IPS-NIHi7 (cell line): Measurements from ENCODE around the gene MCU.

Experiments
- DNase-seq: peaks from one replicate; pipeline ENCODE4 v3.0.0; 2012; ENCODE audit warnings: mixed read lengths; ENCODE audit errors: extremely low spot score

The MCU gene

DNA sequence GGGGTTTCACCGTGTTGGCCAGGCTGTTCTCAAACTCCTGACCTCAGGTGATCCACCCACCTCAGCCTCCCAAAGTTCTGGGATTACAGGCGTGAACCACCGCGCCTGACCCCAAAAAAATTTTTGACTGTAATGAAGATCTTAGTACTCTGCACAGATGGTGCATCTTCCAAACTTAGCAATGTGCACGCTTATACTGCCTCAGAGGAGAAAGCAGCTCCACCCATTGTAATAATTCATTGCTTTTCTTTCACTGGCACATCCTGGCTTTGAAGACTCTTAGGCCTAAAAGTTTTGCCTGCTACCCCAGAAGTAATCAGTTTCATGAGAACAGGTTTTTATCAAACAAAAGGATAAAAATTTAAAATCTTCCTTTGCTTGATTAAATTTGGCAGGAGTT is 149.5 kb downstream of the MCU start:
- no peak for DNase-seq

DNA sequence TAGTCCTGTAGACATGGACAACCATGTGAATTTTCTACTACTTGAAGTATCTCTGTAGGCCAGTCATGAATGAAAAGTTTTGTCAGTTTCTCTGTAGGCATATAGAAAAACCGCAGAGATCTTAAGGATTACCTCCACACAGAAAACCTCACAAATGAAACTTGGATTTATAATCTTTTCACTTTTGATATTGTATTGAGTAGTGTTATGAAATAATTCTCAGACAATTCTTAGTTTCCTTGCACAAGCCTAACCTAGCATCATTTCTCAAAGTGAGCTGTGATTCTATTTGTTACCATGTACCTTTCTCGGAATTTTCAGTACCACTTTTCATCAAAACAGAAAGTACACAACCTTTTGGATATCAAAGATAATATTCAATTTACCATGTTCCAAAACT is 150.2 kb downstream of the MCU start:
- DNase-seq = no peak

DNA sequence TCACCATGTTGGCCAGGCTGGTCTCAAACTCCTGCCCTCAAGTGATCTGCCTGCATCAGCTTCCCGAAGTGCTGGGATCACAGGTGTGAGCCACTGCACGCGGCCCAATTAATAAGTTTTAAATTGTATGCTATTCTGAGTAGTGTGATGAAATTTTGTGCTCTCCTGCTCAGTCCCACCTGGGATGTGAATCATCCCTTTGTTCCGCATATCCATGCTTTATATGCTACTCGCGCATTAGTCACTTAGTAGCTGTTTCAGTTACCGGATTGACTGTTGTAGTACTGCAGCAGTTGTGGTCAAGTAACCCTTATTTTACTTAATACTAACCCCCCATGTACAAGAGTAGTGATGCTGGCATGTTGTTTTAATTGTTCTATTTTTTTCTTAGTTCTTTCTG is 154.3 kb downstream of the MCU start:
- DNase-seq = no peak

DNA sequence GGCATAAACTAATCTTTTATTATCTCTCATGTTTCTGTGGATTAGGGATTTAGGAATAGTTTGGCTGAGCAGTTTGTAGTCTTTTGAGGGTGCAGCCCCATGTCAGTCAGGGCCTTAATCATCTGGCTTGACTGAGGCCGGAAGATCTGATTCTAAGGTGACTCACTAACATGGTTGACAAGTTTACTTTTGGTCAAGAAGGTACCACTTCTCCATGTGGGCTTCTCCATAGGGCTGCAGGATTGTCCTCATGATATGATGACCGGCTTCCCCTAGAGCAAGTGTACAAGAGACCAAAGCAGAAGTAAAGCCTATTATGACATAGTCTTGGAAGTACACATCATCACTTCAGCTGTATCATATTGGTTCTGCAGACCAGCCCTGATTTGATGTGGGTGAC is 155.7 kb downstream of the MCU start:
- no peak for DNase-seq

DNA sequence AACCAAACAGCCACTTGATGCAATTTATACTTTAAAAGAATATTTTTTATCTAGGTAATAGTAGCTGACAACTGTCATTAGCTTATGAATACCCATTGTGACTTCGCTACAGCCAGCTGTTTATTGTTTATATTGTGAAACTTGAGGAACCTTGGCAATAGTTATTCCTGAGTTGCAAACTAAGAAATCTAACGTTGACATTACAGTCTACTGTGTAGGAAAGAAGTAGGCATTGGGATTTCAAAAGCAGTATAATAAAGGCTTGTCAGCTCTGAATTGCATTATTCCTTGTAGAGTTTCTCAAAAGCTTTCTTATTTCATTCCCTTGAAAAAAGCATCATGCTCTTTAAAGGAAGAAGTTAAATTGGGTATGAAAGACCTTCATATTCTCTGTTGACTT is 158.9 kb downstream of the MCU start:
- DNase-seq = no peak

DNA sequence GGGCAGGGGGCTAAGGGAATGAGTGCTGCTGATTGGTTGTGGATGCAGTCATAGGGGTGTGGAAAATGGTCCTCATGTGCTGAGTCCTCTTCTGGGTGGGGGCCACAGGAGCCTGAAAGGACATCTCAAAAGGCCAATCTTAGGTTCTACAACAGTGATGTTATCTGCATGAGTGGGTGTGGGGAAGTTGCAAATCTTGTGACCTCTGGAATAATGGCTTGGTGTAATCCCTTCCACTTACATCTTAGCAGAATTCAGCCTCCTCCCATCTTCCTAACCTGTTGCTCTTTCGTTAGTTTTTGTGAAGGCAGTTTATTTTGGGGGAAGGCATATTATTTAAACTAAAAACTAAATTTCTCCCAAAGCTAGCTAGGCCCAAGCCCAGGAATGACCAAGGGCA is 159.6 kb downstream of the MCU start:
- no peak for DNase-seq

DNA sequence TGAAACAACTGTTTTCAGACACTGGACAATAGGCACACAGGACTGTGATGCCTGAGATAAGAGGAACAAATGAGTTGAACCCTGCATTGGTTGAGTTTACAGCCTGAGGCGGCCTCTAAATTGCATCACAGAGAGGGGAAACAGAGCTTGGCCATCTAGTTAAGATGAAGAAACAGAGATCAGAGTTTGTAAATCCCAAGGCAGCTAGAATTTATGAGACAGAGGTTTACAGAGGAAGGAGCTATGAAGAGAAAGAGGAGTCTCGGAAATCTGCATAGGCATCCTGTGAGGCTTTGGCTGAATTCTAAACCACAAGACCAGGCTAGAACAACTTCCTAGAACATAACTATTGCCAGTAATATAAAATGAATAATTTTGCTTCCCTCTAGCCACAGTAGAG is 160.6 kb downstream of the MCU start:
- DNase-seq = no peak

DNA sequence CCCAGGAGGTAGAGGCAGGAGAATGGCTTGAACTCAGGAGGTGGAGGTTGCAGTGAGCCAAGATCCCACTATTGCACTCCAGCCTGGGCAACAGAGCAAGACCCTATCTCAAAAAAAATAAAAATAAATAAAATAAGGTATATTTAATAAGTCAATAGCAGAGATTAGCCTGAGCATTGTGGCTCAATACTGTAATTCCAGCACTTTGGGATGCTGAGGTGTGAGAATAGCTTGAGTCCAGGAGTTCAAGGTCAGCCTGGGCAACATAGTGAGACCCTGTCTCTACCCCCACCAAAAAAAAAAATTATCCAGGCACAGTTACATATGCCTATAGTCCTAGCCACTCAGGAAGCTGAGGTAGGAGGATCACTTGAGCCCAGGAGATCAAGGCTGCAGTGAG is 163.2 kb downstream of the MCU start:
- DNase-seq = no peak

DNA sequence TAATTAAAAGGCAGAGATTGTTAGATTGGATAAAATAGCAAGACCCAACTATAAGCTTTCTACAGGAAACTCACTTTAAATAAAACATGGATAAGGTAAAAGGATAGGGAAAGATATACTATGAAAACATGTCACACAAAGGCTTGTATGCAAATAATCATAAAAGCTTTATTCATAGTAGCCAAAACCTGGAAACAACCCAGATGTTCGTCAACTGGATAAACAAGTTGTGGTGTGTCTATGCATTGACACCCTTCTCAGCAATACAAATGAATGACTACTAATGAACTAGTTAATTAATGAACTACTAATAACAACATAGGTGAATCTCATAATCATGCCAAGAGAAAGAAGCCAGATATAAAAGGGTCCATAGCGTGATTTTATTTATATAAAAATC is 163.8 kb downstream of the MCU start:
- DNase-seq = no peak

DNA sequence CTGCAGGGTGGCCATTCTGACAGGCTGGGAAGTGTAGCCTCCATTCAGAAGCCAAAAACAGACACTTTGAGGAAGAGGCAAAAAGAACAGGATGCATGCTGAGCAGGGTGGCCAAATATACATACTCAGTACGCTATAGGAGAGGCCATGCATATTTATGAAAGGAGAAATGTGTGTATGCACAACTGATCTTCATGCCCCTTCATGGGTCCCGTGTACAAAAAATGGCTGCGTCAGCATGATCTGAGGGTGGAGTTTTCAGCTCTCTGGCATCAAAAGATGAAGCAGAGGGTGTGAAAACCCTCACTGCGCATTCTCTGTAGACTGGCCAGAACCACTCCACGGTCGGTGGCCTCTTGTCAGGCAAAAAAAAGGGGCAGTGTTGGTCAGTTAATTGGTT is 166.1 kb downstream of the MCU start:
- DNase-seq = no peak

DNA sequence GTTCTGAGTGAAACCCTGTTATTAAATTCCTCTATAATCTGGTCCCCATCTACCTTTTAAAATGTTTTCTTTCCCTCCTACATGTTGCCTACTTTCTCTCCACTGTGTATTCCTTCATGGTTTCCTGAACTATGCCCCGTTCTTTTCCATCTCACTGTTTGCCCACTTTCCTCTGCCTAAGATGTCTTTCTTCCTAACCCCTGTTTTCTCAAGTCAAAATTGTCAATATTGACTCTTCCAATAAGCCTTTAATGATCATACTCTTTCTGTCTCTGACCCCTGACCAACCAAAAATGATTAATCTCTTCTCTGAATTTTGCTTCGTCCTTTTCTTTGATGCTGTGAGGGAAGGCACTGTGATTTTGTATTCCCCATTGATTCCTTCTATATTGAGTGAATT is 171.0 kb downstream of the MCU start:
- no peak for DNase-seq

DNA sequence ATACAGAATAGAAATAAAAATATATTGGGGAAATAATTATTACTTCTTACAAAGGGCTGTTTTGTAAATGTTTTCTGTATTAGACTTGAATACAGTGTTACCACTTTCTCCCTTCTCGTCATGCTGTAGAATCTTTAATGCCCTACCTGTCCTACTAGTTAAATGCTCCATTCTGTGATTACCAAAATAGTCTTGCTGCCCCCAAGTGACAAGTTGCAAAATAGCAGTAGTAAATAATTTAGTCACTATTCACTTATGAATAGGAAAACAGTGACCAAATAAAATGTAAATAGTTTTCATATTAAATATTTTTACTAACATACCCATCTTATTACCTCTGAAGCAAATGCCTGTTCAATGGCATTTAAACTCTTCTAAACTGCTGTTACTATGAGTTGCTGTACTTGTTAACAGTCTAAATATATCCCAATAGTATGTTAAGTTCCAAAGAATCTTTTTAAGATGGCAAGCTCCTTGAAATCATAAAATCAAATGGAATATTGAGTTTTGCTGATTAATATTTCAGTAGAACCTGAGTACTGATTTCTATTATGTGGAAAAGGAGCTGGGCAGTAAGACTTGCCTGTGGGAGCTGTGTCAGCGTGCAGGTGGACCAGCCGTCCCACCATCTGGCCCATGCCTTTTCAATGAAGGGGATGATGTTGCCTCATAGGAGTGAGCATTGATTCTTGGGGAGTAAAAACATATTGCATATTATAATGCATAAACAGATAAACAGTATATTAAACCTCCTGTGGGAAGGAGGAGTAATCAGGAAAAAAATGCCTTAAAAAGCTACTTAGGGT is 183.5 kb downstream of the MCU start:
- peak; percentile 36 for DNase-seq

DNA sequence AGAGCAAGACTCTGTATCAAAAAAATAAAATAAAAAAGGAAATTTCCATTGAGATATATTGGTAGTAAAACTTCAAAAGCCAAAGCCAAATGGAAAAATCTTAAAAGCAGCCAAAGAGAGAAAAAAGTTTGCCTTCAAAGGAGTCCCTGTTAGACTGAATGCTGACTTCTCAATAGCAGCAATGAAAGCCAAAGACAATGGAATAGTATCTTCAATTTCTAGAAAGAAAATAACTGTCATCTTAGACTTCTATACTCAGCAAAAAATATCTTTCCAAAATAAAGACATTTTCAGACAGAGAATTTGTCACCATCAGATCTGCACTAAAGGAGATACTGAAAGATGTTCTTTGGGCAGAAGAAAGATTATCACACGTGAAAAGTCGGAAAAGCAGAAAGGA is 187.3 kb downstream of the MCU start:
- DNase-seq = no peak

DNA sequence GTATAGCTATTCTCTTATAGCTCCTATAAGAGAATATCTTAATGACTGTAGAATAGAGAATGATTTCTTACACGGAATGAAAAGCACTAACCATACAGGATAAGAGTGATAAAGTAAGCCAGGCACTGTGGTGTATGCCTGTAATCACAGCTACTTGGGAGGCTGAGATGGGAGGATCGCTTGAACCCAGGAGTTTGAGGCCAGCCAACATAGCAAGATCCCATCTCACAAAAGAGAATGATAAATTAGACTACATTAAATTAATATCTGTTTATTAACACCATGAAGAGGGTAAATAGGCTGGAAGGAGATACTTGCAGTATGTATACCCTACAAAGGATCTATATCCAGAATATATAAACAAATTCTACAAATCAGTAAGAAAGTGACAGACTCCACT is 189.3 kb downstream of the MCU start:
- DNase-seq = no peak

DNA sequence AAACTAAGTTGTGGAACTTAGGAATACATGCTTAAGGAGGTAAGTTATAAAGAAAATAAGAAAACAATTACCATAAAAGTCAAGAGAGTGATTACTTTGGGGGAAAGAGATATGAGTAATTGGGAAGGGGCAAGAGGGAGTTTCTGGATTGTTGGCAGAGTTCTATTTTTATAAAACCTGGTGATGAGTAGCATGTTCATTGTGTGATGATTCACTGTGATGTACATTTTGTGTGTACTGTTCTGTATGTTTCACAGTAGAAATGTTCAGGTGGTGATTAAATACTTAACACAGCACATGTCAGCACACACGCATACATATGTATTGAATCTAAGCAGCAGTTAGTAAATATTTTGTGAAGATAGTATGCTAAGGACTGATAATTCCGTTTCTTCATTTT is 191.9 kb downstream of the MCU start:
- no peak for DNase-seq

DNA sequence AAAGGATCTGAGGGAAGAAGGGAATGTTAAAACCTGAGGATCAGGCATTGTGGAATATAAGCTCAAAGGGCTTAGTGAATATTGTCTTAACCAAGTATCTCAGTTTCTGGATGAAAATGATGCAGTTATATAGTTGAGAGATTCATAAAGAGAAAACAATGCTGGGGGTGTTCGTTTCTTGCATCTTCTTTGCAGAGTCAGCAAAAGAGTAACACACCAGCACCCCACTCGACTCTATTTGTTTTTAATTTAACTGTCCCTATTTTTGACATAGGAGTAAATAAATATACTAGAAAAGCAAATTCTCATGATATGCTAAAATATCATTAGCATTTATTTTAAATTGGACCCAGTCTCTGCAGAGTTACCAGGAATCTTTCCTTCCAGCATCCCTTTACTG is 194.0 kb downstream of the MCU start:
- DNase-seq = no peak

DNA sequence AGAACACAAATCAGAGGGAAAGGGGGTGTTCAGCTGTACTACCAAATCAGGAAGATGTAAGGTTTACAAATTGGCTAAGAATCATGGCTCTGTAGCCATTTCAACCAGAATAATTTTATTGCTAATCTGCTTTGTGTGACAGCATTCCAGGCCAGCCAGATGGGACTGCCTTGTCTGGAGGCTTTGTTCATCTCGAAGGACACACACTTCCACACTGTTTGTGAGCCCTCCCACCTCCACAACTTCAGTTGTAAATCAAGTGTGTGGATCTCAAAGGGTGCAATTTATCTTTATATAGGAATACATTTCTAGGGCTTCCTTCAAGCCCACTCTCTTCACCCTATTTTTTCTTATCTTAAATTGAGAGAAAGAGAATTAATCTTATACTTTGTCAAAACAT is 194.7 kb downstream of the MCU start:
- no peak for DNase-seq

DNA sequence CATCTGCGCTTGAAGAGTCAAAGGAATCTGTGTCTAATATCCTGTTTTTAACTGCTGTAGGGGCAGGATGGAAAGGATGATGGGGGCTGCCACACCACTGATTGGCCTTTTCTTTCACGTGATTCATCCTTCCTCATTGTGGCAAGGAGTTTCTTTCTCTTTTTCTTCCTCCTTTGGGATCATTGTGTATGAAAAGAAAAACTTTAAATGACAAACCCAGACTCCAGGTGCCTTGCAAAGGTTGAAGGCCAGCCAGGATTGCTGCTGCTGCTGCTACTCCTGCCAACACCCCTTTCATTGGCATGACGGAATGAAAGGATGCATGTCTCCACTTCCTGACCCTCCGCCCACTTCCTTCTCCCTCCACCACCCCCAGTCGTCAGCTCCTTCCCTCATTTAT is 195.1 kb downstream of the MCU start:
- DNase-seq = peak; percentile 63

DNA sequence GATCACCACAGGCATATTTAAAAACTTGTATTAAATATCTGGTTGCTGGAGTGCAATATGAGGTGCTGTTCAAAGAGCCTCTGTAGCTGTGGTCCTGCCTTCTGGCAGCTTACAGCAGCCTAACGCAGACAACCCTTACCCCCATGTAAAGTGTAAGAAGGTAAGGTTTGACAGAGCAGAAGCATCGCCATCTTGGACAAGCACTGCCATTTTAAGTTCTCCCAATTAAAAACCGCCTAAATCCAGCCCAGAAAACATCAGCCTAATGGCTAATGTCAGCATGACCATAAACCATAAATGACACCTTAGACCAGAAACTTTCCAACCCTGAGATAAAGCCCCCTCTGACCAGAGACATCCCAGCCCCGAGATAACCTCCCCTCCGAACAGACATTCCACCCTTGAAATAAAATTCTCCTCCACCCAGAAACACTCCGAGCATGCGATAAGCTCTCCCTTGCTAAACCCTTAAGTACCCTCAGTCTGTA is 196.3 kb downstream of the MCU start:
- DNase-seq = no peak

DNA sequence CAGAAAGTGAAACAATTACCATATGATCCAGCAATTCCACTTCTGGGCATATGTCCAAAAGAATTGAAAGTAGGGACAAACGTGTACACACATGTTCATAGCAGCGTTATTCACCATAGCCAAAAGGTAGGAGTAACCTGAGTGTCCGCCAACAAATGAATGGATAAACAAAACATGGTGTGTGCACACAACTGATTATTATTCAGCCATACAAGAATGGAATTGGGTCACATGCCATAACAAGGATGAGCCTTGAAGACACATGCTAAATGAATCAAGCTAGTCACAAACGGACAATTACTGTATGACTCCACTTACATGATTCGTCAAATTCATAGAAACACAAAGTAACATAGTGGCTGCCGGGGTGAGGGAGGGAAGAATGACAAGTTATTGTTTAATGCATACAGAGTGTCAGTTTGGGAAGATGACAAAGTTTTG is 197.5 kb downstream of the MCU start:
- no peak for DNase-seq

DNA sequence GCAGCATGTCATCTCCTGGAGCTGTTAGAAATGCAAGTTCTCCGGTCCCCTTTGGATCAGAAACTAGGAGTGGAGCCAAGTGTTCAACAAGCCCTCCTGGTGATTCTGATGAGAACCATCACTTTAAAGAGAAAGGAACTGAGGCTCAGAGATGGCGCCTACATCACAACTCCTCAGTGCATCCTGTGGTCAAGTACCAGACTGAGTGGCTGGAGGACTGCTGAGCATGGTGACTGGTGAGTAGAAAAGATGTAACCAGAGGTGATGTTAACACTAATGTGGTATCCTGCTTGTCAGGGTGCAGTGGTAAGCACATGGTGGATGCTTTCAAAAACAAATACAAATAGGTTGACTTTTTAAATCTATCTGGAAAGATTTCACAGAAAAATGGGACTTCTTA is 198.1 kb downstream of the MCU start:
- DNase-seq = no peak

DNA sequence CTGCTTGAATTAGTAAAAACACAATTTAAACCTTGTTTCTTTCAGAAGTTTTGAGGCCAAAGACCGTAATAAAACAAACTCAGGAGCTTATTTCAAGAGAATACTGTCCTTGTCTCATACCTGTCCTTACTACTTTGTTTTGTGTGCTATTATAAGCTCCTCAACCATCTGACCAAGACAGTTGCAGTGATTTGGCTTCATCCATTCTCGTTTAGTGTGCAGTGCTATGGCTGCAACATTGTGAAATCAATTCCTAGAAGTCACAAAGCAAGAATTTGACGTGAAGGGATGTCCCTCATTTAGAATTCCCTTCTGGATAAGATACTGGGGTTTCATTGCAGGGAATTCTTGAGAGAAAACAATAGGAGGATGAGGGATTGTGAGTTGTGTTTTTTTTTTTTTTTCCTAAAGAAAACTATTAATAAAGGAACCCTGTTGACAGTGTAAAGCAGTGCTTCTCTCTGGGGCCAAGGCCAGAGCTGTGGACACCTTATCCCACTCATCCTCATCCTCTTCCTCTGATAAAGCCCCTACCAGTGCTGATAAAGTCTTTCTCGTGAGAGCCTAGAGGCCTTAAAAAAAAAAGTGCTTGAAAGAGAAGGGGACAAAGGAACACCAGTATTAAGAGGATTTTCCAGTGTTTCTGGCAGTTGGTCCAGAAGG is 201.3 kb downstream of the MCU start, which contains the start of gene OIT3:
Gene OIT3, plus strand, starts transcription at position 604 of the 663 bp plus-strand sequence. CDS start 60 bp downstream, outside the sequence.
- no peak for DNase-seq

DNA sequence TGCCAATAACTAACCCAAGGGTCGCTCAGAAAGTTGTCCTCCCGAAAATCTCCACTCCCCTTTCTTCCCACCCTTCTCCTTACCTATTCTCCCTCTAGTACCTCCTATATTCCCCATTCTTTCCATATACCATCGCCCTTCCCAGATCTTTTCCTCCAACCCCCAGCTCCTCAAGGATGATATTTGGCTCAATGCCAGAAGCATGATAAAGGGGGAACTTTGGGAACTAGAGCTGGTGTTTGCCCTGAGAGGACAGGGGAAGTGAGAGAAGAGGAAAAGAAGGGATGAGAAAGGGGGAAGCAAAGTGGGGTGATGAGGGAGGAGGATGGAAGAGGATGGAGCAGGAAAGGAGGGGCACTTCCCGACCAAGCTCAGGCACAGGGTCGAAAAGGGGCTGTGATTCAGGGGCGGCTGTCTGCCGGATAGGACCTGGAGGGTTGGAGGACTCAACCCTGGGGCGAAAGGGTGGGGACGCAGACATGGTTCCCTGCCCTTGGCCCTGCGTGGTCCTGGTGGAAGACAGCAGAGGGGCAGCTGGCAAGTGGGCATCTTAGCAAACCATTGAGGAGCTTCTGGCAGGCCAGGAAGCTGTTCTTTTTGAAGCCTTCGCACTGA is 203.4 kb downstream of the MCU start:
- no peak for DNase-seq
